A673 (cell line): Measurements from ENCODE around the gene ZNF777.

Experiments used
- CTCF ChIP-seq: fragments of 300-800, 200-600 bp; sonication (generic); conservative IDR thresholded peaks from 2 replicates; pipeline ENCODE4 v1.5.1; 2017; ENCODE audit warnings: low read depth, mild to moderate bottlenecking, antibody characterized with exemption, low read length, moderate library complexity, mixed read lengths
- EZH2 ChIP-seq: fragments of 200-600 bp; sonication (generic); IDR thresholded peaks from 2 replicates; pipeline ENCODE4 v1.6.1; 2017; ENCODE audit warnings: borderline replicate concordance, low read depth, mild to moderate bottlenecking, mixed read lengths, antibody characterized with exemption, low read length; ENCODE audit not compliant: poor library complexity, severe bottlenecking

GRCh38 chr7:149505551-149505950 is 44.7 kb upstream of the ZNF777 start:
- TF ChIP-seq CTCF = no peak
- no peak for TF ChIP-seq EZH2
